Nephron progenitor cell (in vitro differentiated cells): ENCODE measurements around the gene SP3.
A peak's percentile ranks its signal among the peaks of the same experiment; 100 is the strongest.

Experiments
- DNase-seq: peaks from one replicate; pipeline ENCODE4 v3.0.0; 2021
- H3K27ac Mint-ChIP-seq: 2 replicates; pipeline ENCODE4 v1.8.0; 2021; ENCODE audit warnings: mild to moderate bottlenecking, moderate library complexity, mixed read lengths
- H3K27me3 Mint-ChIP-seq: 2 replicates; pipeline ENCODE4 v1.8.0; 2021; ENCODE audit warnings: mild to moderate bottlenecking, low read depth, mixed read lengths; ENCODE audit not compliant: poor library complexity
- H3K36me3 Mint-ChIP-seq: 2 replicates; pipeline ENCODE4 v1.8.0; 2021; ENCODE audit warnings: low read depth, mixed read lengths
- H3K4me1 Mint-ChIP-seq: 2 replicates; pipeline ENCODE4 v1.8.0; 2021; ENCODE audit warnings: mixed read lengths
- H3K4me3 Mint-ChIP-seq: 2 replicates; pipeline ENCODE4 v1.8.0; 2021; ENCODE audit warnings: mild to moderate bottlenecking, moderate library complexity, mixed read lengths
- H3K9me3 Mint-ChIP-seq: 2 replicates; pipeline ENCODE4 v1.8.0; 2021; ENCODE audit warnings: mild to moderate bottlenecking, moderate library complexity, mixed read lengths
- TF ChIP-seq, protein P1 (sequence below): fragments of 200-600 bp; sonication (generic); IDR thresholded peaks from 2 replicates; pipeline ENCODE4 v1.5.0; 2021; ENCODE audit warnings: antibody characterized with exemption

Gene SP3

DNA sequence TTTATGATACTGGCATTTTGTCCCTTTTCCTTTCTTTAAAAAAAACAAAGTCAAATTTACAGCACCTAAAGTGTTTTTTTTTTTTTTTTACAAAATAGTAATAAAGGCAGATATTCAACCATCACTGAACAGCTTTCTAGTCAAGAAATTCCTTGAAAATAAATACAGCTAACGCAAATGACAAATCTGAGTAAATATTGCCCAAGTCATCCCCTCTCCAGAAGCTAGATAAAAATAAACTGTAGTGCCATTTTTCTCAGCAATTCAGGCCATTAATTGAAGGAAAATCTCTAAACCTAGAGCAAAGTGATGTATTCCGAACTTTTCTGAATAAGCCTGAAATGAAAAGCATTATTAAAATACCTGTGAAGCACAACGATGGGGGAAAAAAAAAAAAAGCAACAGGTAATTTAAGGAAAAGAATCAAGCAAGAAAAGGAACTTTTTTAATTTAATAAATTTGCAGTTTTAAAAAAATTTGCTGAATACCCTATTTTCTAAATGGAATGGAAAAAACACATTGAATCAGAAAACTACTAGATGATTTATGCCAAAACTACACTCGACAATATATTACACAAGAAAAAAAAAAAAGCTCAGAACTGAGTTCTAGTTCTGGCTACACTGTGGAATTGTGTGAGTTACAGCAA is 6.9 kb downstream of the SP3 start:
- peaks cover 37% of the 10 kb centered on the region for H3K9me3 Mint-ChIP-seq
- H3K27me3 Mint-ChIP-seq = peaks cover 3% of the 10 kb centered on the region
- TF ChIP-seq, protein P1, sequence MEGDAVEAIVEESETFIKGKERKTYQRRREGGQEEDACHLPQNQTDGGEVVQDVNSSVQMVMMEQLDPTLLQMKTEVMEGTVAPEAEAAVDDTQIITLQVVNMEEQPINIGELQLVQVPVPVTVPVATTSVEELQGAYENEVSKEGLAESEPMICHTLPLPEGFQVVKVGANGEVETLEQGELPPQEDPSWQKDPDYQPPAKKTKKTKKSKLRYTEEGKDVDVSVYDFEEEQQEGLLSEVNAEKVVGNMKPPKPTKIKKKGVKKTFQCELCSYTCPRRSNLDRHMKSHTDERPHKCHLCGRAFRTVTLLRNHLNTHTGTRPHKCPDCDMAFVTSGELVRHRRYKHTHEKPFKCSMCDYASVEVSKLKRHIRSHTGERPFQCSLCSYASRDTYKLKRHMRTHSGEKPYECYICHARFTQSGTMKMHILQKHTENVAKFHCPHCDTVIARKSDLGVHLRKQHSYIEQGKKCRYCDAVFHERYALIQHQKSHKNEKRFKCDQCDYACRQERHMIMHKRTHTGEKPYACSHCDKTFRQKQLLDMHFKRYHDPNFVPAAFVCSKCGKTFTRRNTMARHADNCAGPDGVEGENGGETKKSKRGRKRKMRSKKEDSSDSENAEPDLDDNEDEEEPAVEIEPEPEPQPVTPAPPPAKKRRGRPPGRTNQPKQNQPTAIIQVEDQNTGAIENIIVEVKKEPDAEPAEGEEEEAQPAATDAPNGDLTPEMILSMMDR = no peak
- no peak overlapping the region for H3K27ac Mint-ChIP-seq
- H3K36me3 Mint-ChIP-seq = peaks cover 92% of the 10 kb centered on the region
- peaks cover 48% of the 10 kb centered on the region for H3K4me1 Mint-ChIP-seq
- H3K4me3 Mint-ChIP-seq = no peak overlapping the region
- no peak for DNase-seq

DNA sequence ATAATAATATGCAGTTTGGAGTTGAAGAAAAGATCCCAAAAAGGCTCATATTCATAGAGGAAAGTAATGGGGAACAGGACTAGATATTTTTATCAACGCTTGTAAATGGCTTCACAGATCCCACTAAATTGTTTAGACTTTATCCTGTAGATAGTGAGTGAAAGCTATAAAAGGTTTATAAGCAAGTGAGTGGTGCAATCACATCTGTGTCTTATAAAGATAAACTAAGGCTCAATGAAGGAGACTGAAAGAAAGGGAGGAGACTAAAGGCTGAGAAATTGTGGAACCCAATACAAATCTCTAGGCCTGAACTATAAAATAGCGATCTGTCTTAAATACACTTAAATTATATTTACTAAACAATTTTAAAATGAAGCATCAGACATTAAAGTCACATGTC is 7.7 kb downstream of the SP3 start:
- H3K27me3 Mint-ChIP-seq = peaks cover 3% of the 10 kb centered on the region
- no peak overlapping the region for H3K4me3 Mint-ChIP-seq
- no peak for DNase-seq
- TF ChIP-seq, protein P1 = no peak
- peaks cover 41% of the 10 kb centered on the region for H3K4me1 Mint-ChIP-seq
- H3K36me3 Mint-ChIP-seq = peaks cover 95% of the 10 kb centered on the region
- peaks cover 45% of the 10 kb centered on the region for H3K9me3 Mint-ChIP-seq
- H3K27ac Mint-ChIP-seq = no peak overlapping the region

DNA sequence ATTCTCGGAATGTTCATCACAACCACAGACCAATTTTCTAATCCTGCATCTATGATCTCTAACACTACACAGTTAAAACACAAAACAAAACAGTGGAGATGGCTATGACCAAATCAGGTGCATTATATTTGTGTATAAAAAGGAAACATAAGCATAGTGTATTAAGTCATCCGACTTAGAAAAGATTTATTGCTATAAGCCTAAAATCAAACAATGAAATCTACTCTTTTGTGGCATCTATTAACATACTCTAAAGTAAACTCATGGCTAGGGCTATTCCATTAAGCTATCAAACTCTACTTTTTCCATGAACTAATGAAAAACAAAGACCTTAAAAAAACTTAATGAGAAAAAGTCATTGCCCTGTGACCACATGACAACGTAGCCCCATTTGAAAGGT is 8.7 kb downstream of the SP3 start:
- Mint-ChIP-seq H3K27me3 (peaks cover 3% of the 10 kb centered on the region), H3K4me1 (peaks cover 38% of the 10 kb centered on the region), H3K9me3 (peaks cover 44% of the 10 kb centered on the region), H3K36me3 (peaks cover 95% of the 10 kb centered on the region), H3K27ac (no peak overlapping the region), H3K4me3 (no peak overlapping the region)
- TF ChIP-seq, protein P1 = no peak
- no peak for DNase-seq

DNA sequence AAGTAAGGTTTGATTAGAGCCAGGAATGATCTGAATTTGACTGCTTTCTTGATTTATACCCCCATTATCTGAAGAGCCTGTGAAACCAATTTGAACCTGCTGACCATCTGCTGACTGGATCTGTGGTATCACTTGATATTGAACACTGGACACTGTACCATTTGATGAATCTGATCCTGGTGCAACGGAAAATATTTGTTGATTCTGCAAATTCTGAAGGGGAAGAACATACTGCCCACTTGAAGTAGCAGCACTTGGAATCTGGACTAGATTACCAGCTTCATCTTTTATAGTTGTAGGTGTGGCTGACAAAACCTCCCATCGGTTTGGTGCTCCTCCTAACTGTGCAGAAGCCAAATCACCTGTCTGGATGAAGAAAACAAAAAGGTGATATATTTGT is 9.3 kb downstream of the SP3 start:
- Mint-ChIP-seq H3K27ac (peak overlapping the region; percentile 9), H3K4me1 (peaks cover 40% of the 10 kb centered on the region)
- TF ChIP-seq, protein P1 = no peak

DNA sequence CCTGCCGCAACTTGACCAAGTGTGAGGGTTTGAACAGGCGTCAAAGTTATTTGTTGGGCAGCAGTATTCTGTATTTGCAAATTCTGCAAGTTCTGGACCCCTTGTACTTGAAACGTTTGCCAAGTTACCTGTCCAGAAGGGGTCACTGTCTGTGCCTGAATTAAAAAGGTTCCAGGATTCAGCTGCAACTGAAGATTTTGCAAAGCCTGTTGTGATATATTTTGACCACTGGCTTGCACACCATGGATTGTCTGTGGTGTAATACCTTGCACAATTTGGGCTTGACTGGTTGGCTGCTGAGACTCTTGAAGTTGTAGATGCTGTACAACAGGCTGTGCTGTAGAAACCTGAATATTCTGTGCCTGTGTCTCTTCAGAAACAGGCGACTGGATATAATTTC is 10.2 kb downstream of the SP3 start:
- peaks cover 95% of the 10 kb centered on the region for H3K36me3 Mint-ChIP-seq
- peaks cover 38% of the 10 kb centered on the region for H3K4me1 Mint-ChIP-seq

More for the DNA sequence above, 9.3 kb downstream of the SP3 start:
- Mint-ChIP-seq H3K4me3 (no peak overlapping the region), H3K9me3 (peaks cover 38% of the 10 kb centered on the region), H3K36me3 (peaks cover 95% of the 10 kb centered on the region), H3K27me3 (peaks cover 3% of the 10 kb centered on the region)
- no peak for DNase-seq

DNA sequence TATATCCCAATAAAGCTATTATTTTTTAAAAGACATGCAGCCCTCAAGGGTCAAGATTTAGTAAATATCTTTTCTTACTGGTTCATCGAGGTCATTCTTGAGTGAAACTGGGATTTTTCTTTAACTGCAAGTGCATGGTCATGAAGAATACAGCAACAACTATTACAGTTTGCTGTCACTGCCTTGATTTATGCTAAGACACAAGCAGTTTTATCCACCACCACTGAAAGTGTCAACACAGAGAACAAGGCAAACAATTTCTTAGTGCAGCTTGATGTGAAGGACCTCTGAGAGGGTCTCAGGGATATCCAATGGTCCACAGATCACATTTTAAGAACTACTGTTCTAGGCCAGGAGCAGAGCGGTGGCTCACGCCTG is 12.1 kb downstream of the SP3 start:
- Mint-ChIP-seq H3K36me3 (peaks cover 91% of the 10 kb centered on the region), H3K4me3 (no peak overlapping the region), H3K27me3 (no peaks in the 10 kb centered on the region), H3K4me1 (peaks cover 19% of the 10 kb centered on the region), H3K9me3 (peaks cover 20% of the 10 kb centered on the region), H3K27ac (no peak overlapping the region)
- TF ChIP-seq, protein P1 = no peak
- no peak for DNase-seq

More for the DNA sequence above, 10.2 kb downstream of the SP3 start:
- DNase-seq = no peak
- TF ChIP-seq, protein P1 = no peak
- Mint-ChIP-seq H3K27me3 (peaks cover 3% of the 10 kb centered on the region), H3K9me3 (peaks cover 32% of the 10 kb centered on the region), H3K27ac (no peak overlapping the region), H3K4me3 (no peak overlapping the region)
